NCI-H1694 treated with DMSO at 0.1 percent for 48 hours (cell line): ENCODE results near the gene CYP46A1.

Experiments
- DNase-seq: peaks from one replicate; lab custom pipeline; 2025; lab: John Stamatoyannopoulos, UW

CYP46A1 gene

GRCh38 chr14:99715266-99716000 lies 31.3 kb downstream of the CYP46A1 start:
- no peak for DNase-seq

DNA sequence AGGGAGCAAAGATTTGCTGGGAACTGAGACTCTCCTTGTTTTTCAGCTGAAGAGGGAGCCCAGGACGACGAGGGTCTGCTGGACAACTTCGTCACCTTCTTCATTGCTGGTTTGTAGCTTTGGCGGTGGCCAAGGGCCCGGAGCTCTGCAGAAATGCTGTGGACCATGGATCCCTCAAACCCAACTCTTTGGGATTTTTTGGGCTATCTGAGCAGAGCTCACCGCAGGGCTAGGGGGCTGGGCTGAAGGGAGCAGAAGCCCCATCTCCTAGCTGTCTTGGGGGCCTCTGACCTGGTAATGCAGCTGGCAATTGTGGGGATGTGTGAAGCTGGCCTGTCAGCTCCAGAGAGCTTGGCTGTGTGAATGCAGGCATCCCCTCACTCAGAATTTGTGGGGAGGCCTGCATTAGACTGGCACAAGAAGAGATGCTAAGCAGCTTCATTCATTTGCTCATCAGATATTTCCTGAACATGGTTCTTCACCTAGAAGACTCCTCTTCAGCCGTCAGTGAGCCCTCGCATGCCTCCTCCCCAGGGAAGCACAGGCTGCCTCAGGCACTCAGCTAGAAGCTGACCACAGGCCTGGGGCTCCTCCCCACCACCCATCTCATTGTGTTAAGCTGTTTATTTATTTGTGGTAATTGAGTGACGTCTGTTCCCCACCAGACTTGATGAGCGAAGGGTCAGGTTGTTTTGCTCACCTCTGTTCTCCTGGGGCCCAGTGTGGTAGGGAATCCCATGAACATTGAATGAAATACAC lies 32.2 kb downstream of the CYP46A1 start:
- no peak for DNase-seq

DNA sequence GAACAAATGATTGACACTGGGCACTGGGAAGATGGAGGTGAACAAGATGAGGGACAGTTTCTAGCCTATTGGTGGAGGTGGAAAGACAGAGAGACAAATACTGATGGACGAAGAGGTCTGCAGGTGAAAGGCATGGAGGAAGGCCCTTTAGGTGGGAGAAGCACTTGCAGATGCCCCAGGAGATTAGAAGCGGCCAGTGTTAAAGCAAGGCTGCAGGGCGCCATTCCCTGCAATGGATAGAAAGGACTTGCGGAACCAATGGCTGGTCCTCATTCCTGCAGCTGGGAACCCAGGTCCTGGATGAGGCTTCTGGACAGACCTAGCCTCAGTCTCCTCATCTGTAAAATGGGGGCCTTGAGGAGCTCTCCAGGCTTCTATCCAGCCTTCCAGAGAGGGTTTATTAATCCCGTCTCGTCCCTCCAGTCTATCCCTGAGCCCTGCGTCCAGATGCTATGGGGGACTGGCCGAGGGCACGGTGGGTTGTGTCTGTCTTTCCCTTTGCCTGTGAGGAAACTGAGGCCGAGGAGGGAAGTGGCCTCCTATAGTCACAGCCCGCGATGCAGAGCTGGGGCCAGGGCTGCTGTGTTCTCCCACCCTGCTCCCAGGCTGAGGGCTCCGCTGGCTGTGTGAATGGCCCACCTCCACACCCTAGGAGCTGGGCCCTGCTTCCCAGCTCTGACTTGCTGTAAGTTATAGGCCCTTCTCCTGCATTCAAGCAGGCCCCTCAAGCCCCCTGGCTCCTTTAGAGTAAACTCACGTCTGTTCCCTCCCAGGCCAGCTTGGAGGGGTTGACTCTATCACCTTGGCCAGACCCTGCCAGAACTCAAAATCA lies 33.0 kb downstream of the CYP46A1 start:
- no peak for DNase-seq

DNA sequence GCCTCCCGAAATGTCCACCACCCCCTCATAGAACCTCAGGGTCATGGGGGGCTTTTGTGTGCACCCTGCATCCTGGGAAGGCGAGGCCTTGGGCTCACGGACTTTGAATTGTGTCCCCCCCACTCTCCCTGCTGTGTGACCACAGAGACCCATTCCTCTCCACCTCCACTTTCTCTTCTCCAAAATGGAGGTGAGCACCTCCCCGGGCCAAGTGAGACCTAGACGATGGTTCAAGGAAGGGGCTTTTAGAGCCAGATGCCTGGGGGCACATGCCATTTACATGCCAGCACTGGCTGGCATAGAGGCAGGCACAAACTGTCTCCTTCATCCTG lies 33.5 kb downstream of the CYP46A1 start:
- no peak for DNase-seq

- no peak for DNase-seq
Measured at GRCh38 chr14:99718031-99718810, 34.1 kb downstream of the CYP46A1 start.

DNA sequence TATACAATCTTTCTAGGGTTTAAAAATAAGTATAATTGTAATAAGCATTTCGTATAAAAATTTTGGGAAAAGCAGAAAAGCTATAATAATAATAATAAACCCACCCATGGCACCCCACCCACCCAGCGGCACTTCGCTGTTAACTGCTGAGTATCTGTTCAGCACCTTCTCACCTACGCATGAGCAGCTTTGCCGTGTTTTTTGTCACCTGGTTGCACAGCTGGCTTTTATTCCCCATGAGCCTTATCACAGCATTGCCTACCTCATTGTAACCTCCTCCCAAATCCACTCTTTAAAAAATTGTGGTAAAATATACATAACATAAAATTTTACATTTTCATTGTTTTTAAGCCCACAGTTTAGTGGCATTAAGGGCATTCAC lies 34.7 kb downstream of the CYP46A1 start:
- no peak for DNase-seq

DNA sequence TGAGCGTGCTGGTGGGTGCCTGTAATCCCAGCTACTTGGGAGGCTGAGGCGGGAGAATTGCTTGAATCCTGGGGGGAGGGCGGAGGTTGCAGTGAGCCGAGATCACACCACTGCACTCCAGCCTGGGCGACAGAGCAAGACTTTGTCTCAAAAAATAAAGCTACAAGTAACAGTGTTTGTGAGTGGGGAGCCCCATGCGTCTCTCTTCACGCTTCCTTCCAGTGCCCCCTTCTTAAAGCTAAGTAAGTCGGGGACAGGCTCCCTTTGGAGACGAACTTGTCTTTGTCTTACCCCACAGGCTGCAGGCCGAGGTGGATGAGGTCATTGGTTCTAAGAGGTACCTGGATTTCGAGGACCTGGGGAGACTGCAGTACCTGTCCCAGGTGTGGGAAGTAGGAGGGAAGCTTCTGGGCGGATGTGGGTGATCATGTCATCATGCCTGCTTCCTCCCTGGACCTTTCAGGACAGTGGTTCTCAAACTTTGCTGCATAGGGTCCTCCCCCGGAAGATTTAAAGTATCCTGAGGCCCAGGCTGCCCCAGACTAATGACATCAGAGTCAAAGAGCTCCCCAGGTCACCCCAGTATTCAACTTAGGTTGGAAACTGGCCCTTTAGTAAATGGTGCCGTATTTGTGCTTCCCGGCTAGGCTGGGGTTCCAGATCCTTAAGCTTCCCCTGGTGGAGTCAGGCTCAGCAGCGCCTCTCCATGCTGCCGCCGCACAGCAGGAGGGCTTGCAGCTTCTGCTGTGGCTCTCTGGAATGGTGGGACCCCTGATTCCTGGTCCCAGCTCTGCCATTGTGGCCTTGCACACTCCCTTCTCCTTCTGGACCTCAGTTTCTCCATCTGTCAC lies 37.1 kb downstream of the CYP46A1 start:
- DNase-seq = no peak

- DNase-seq = no peak
Measured at GRCh38 chr14:99721792-99722516, 37.9 kb downstream of the CYP46A1 start.

DNA sequence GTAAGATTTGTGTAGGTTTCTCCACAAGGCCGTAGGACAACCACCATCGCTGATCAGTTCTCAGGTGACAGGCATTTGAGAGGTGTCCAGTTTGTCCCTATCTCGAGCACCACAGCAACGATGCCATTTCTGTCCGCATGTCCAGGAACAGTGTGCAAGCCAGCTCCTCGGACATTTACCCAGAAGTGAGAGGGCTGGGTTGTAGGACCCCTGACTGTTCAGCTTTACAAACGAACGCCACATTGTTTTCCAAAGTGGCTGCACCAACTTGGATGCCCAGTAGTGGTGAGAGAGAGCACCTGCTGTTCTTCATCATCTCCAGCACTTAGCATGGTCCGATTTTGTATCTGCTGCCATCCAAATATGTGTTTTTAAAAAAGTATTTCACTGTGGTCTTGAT lies 38.6 kb downstream of the CYP46A1 start:
- no peak for DNase-seq

GRCh38 chr14:99724196-99724891 lies 40.2 kb downstream of the CYP46A1 start:
- DNase-seq = no peak

GRCh38 chr14:99724939-99725773 lies 41.1 kb downstream of the CYP46A1 start:
- DNase-seq = no peak

DNA sequence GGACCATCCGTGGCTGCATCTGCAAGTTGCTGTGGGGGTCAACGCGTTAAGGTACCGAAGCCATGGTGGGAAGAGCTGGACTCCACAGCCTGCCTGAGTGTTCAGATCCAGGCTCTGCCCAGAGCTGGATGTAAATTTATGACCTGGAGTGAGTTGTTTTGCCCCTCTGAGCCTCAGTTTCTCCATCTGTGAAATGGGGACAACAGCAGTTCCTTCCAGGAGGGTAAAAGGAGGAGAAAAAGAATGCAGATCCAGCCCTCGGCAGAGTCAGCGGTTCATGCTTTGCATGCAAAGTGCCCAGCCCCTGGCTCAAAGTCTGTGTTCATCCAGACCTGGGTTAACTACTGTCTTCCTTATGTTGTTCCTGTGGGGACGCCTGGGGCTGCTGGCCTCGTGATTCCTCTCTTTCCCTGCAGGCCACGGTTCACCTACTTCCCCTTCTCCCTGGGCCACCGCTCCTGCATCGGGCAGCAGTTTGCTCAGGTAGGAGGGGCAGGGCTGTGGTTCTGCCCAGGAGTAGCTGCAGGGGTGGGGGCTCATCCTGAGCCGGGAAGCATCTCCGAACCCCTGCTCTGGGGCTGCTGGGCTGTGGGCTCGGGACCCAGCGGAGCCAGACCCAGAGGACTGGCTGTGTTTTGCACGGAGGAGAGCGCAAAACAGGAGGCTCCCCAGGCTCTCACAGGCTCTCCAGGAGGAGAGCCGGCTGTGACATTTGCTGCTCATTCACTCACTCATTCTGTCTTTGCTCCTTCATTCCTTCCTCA lies 41.9 kb downstream of the CYP46A1 start:
- no peak for DNase-seq

DNA sequence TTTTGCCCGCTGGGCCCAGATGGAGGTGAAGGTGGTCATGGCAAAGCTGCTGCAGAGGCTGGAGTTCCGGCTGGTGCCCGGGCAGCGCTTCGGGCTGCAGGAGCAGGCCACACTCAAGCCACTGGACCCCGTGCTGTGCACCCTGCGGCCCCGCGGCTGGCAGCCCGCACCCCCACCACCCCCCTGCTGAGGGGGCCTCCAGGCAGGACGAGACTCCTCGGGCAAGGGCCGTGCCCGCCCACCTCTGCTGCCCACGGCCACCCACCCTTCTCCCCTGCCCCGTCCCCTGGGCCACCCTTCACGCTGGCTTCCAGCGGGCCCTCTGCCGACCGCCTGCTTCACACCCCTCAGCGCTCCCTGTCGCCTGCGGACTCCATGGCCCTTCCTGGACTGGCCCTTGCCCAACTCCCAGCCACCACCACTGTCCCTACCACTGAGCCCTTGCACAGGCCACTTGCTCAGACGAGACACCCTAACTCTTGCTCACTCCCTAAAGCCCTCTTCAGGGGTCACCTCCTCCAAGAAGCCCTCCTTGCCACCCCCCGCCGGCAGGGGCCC lies 42.5 kb downstream of the CYP46A1 start:
- no peak for DNase-seq

- no peak for DNase-seq
Measured at GRCh38 chr14:99727096-99727870, 43.2 kb downstream of the CYP46A1 start.

GRCh38 chr14:99728231-99728920 lies 44.3 kb downstream of the CYP46A1 start:
- no peak for DNase-seq

DNA sequence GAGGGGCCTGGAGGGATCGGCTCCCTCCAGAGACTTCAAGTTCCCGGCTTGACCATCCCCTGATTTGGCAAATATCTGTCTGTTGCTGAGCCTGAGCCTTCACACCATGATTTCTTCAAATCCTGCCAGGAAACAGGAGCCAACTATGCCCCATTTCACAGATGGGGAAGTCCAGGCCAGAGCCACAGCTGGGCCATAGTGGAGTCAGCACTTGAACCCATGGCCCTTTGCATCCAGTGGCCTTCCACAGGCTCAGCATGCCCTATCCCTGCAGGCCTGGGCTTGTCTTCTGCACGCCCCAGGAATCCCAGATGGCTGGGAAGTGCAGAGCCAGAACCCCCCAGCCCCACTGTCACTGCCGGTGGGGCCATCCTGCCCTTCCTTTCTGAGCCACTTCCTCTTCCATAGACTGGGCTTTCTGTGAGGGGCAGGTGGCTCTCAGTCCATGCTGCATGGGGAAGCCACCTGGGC lies 44.9 kb downstream of the CYP46A1 start:
- DNase-seq = no peak
